Measurements from ENCODE around the gene AFMID.

The AFMID gene

GRCh38 chr17:78197147-78197832, 10.1 kb downstream of the AFMID start:
- Histone ChIP-seq H3K4me3 (replicated peaks; ENCODE audit: insufficient read depth, low read length) (no peak overlapping the region), H3K27ac (replicated peaks) (no peak overlapping the region; the same call in 1 of the 2 replicates), H3K27me3 (ENCODE audit: insufficient read depth, poor library complexity, severe bottlenecking) (no peaks in the 10 kb centered on the region)
- DNase-seq (ENCODE audit: low read depth in 1 of 2, low spot score in 1 of 2): no peak
- TF ChIP-seq POLR2AphosphoS5 (IDR thresholded peaks at IDR 0.05; ENCODE audit: low read depth): no peak
- TF ChIP-seq GABPA (IDR thresholded peaks at IDR 0.05; ENCODE audit: low read depth): no peak
- TF ChIP-seq SPI1 (IDR thresholded peaks at IDR 0.05; ENCODE audit: borderline replicate concordance, low read depth): no peak
- TF ChIP-seq CTCF (IDR thresholded peaks at IDR 0.05; ENCODE audit: insufficient read depth, low read length): no peak
- no peak for TF ChIP-seq REST (IDR thresholded peaks at IDR 0.05; ENCODE audit: insufficient replicate concordance, low read depth)

- TF ChIP-seq POLR2AphosphoS5 (IDR thresholded peaks at IDR 0.05; ENCODE audit: low read depth) (no peak), CTCF (IDR thresholded peaks at IDR 0.05; ENCODE audit: insufficient read depth, low read length) (no peak), REST (IDR thresholded peaks at IDR 0.05; ENCODE audit: insufficient replicate concordance, low read depth) (no peak), GABPA (IDR thresholded peaks at IDR 0.05; ENCODE audit: low read depth) (no peak), SPI1 (IDR thresholded peaks at IDR 0.05; ENCODE audit: borderline replicate concordance, low read depth) (no peak)
- H3K27ac ChIP-seq (replicated peaks): no peak overlapping the region
- no peaks in the 10 kb centered on the region for H3K27me3 ChIP-seq (ENCODE audit: insufficient read depth, poor library complexity, severe bottlenecking)
- H3K4me3 ChIP-seq (replicated peaks; ENCODE audit: insufficient read depth, low read length): no peak overlapping the region
- DNase-seq (ENCODE audit: low read depth in 1 of 2, low spot score in 1 of 2): no peak
Measured at GRCh38 chr17:78200451-78200850, 13.3 kb downstream of the AFMID start.

- no peak overlapping the region for H3K27ac ChIP-seq (replicated peaks)
Measured at GRCh38 chr17:78202666-78203065, 15.5 kb downstream of the AFMID start.

More at GRCh38 chr17:78202666-78203065, 15.5 kb downstream of the AFMID start:
- no peaks in the 10 kb centered on the region for H3K27me3 ChIP-seq (ENCODE audit: insufficient read depth, poor library complexity, severe bottlenecking)
- H3K4me3 ChIP-seq (replicated peaks; ENCODE audit: insufficient read depth, low read length): no peak overlapping the region
- DNase-seq (ENCODE audit: low read depth in 1 of 2, low spot score in 1 of 2): no peak
- TF ChIP-seq POLR2AphosphoS5 (IDR thresholded peaks at IDR 0.05; ENCODE audit: low read depth) (no peak), REST (IDR thresholded peaks at IDR 0.05; ENCODE audit: insufficient replicate concordance, low read depth) (no peak), SPI1 (IDR thresholded peaks at IDR 0.05; ENCODE audit: borderline replicate concordance, low read depth) (no peak), GABPA (IDR thresholded peaks at IDR 0.05; ENCODE audit: low read depth) (no peak), CTCF (IDR thresholded peaks at IDR 0.05; ENCODE audit: insufficient read depth, low read length) (no peak)
